Stimulated activated naive CD4-positive, alpha-beta T cell treated with Interleukin-2 at 50 U/mL for 16 hours (primary cell): ENCODE results near the gene NIPBL.
"Not testable (repeated sequence)": the region's sequence is repeated elsewhere in the genome, so short reads cannot be mapped to it uniquely, and the experiment has no call there.

Source experiments
- DNase-seq: peaks from one replicate; lab custom pipeline; 2025; lab: John Stamatoyannopoulos, UW

NIPBL gene

GRCh38 chr5:36901077-36901476 is 24.5 kb downstream of the NIPBL start:
- not testable (repeated sequence) for DNase-seq

- DNase-seq: no peak
These were observed 25.3 kb downstream of the NIPBL start for GRCh38 chr5:36901856-36902255.

- no peak for DNase-seq
These were observed 25.8 kb downstream of the NIPBL start for GRCh38 chr5:36902353-36902752.

- DNase-seq: no peak
These were observed 28.1 kb downstream of the NIPBL start for GRCh38 chr5:36904677-36905076.

- no peak for DNase-seq
These were observed 32.1 kb downstream of the NIPBL start for GRCh38 chr5:36908544-36909260.

GRCh38 chr5:36915653-36916052 is 39.1 kb downstream of the NIPBL start:
- DNase-seq: no peak

GRCh38 chr5:36916614-36917013 is 40.0 kb downstream of the NIPBL start:
- DNase-seq: not testable (repeated sequence)

- not testable (repeated sequence) for DNase-seq
These were observed 40.8 kb downstream of the NIPBL start for GRCh38 chr5:36917358-36917757.

GRCh38 chr5:36919238-36919637 is 42.7 kb downstream of the NIPBL start:
- no peak for DNase-seq

- DNase-seq: no peak
These were observed 43.1 kb downstream of the NIPBL start for GRCh38 chr5:36919650-36920049.

GRCh38 chr5:36928947-36929346 is 52.4 kb downstream of the NIPBL start:
- no peak for DNase-seq

- no peak for DNase-seq
These were observed 52.9 kb downstream of the NIPBL start for GRCh38 chr5:36929438-36929837.

GRCh38 chr5:36932056-36932455 is 55.5 kb downstream of the NIPBL start:
- DNase-seq: no peak

- no peak for DNase-seq
These were observed 56.1 kb downstream of the NIPBL start for GRCh38 chr5:36932699-36933098.

- DNase-seq: no peak
These were observed 58.3 kb downstream of the NIPBL start for GRCh38 chr5:36934740-36935356.

- DNase-seq: no peak
These were observed 59.2 kb downstream of the NIPBL start for GRCh38 chr5:36935805-36936204.

GRCh38 chr5:36936309-36936708 is 59.7 kb downstream of the NIPBL start:
- DNase-seq: no peak

GRCh38 chr5:36938129-36938528 is 61.6 kb downstream of the NIPBL start:
- no peak for DNase-seq

GRCh38 chr5:36939969-36940858 is 63.6 kb downstream of the NIPBL start:
- no peak for DNase-seq

GRCh38 chr5:36943584-36943983 is 67.0 kb downstream of the NIPBL start:
- DNase-seq: no peak

GRCh38 chr5:36944024-36944423 is 67.5 kb downstream of the NIPBL start:
- DNase-seq: no peak

- no peak for DNase-seq
These were observed 68.1 kb downstream of the NIPBL start for GRCh38 chr5:36944607-36945225.
